SK-N-SH treated with all-trans-retinoic acid at 6 μM for 48 hours (cell line): ENCODE results near the gene CFDP1.

Experiments
- ARNTL ChIP-seq: fragments of 450-650 bp; formaldehyde crosslinking; IDR thresholded peaks from 2 replicates; pipeline ENCODE4 v1.5.0; 2020; ENCODE audit warnings: low read depth, mild to moderate bottlenecking, moderate library complexity, borderline replicate concordance
- BACH2 ChIP-seq: fragments of 250-450 bp; sonication (Bioruptor Pico); IDR thresholded peaks from 2 replicates; pipeline ENCODE4 v1.9.0; 2021; ENCODE audit warnings: mild to moderate bottlenecking, borderline replicate concordance
- CREB5 ChIP-seq: fragments of 250-450 bp; sonication (Bioruptor Pico); IDR thresholded peaks from 2 replicates; pipeline ENCODE4 v1.5.1; 2020; ENCODE audit warnings: low read depth, mild to moderate bottlenecking, moderate library complexity
- ESRRG ChIP-seq: fragments of 250-450 bp; sonication (Bioruptor Pico); IDR thresholded peaks from 2 replicates; pipeline ENCODE4 v1.6.1; 2021; ENCODE audit warnings: mild to moderate bottlenecking
- GLIS3 ChIP-seq: fragments of 250-450 bp; sonication (Bioruptor Pico); IDR thresholded peaks from 2 replicates; pipeline ENCODE4 v1.5.0; 2020; ENCODE audit warnings: mild to moderate bottlenecking, moderate library complexity
- ISL1 ChIP-seq: fragments of 250-450 bp; sonication (Bioruptor Pico); IDR thresholded peaks from 2 replicates; pipeline ENCODE4 v2.1.2; 2022; ENCODE audit warnings: mild to moderate bottlenecking, moderate library complexity
- RARB ChIP-seq: fragments of 250-450 bp; sonication (Bioruptor Pico); IDR thresholded peaks from 2 replicates; pipeline ENCODE4 v1.8.0; 2021; ENCODE audit warnings: mild to moderate bottlenecking, moderate library complexity
- TCF4 ChIP-seq: fragments of 250-450 bp; sonication (Bioruptor Pico); IDR thresholded peaks from 2 replicates; pipeline ENCODE4 v1.8.0; 2021; ENCODE audit warnings: mild to moderate bottlenecking, moderate library complexity, borderline replicate concordance
- TOX ChIP-seq: fragments of 250-450 bp; sonication (Bioruptor Pico); IDR thresholded peaks from 2 replicates; pipeline ENCODE4 v1.8.0; 2021; ENCODE audit warnings: mild to moderate bottlenecking, moderate library complexity, borderline replicate concordance
- ZFP3 ChIP-seq: fragments of 250-450 bp; sonication (Bioruptor Pico); IDR thresholded peaks from 2 replicates; pipeline ENCODE4 v1.5.0; 2020; ENCODE audit warnings: mild to moderate bottlenecking, moderate library complexity
- ZFP30 ChIP-seq: fragments of 450-650 bp; formaldehyde crosslinking; IDR thresholded peaks from 2 replicates; pipeline ENCODE4 v1.5.0; 2022; ENCODE audit warnings: mild to moderate bottlenecking, moderate library complexity
- ZNF70 ChIP-seq: fragments of 450-650 bp; formaldehyde crosslinking; IDR thresholded peaks from 2 replicates; pipeline ENCODE4 v1.5.0; 2020; ENCODE audit warnings: mild to moderate bottlenecking, moderate library complexity
- TF ChIP-seq, protein P1 (sequence below): fragments of 250-450 bp; sonication (Bioruptor Pico); IDR thresholded peaks from 2 replicates; pipeline ENCODE4 v1.8.0; 2021; ENCODE audit warnings: low read depth, mild to moderate bottlenecking, moderate library complexity, borderline replicate concordance

- no peak for TF ChIP-seq TOX
- TF ChIP-seq RARB (CRISPR knock-in tag) = no peak
- TF ChIP-seq BACH2 (CRISPR knock-in tag) = no peak
- no peak for TF ChIP-seq CREB5
- TF ChIP-seq ZFP30 (CRISPR knock-in tag) = no peak
- no peak for TF ChIP-seq GLIS3
- TF ChIP-seq, protein P1, sequence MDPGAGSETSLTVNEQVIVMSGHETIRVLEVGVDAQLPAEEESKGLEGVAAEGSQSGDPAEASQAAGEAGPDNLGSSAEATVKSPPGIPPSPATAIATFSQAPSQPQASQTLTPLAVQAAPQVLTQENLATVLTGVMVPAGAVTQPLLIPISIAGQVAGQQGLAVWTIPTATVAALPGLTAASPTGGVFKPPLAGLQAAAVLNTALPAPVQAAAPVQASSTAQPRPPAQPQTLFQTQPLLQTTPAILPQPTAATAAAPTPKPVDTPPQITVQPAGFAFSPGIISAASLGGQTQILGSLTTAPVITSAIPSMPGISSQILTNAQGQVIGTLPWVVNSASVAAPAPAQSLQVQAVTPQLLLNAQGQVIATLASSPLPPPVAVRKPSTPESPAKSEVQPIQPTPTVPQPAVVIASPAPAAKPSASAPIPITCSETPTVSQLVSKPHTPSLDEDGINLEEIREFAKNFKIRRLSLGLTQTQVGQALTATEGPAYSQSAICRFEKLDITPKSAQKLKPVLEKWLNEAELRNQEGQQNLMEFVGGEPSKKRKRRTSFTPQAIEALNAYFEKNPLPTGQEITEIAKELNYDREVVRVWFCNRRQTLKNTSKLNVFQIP = no peak
- no peak for TF ChIP-seq ARNTL
- TF ChIP-seq ESRRG (CRISPR knock-in tag) = no peak
- no peak for TF ChIP-seq ISL1
- no peak for TF ChIP-seq ZFP3 (CRISPR knock-in tag)
- TF ChIP-seq TCF4 (CRISPR knock-in tag) = no peak
- TF ChIP-seq ZNF70 (CRISPR knock-in tag) = no peak
These were observed 125.3 kb downstream of the CFDP1 start for GRCh38 chr16:75308011-75308410.
